GM12875 (cell line): Measurements from ENCODE around the gene MTREX.

ENCODE experiments used
- H3K4me3 ChIP-seq: one replicate; pipeline ENCODE4 v1.5.1; 2011; ENCODE audit warnings: low read depth, low read length, control low read depth
- CTCF ChIP-seq: IDR thresholded peaks from 2 replicates; pipeline ENCODE4 v1.5.1; 2011; ENCODE audit warnings: low read depth, mild to moderate bottlenecking, control low read depth, inconsistent platforms, low read length, moderate library complexity, borderline replicate concordance; ENCODE audit not compliant: insufficient read depth

The MTREX gene

DNA sequence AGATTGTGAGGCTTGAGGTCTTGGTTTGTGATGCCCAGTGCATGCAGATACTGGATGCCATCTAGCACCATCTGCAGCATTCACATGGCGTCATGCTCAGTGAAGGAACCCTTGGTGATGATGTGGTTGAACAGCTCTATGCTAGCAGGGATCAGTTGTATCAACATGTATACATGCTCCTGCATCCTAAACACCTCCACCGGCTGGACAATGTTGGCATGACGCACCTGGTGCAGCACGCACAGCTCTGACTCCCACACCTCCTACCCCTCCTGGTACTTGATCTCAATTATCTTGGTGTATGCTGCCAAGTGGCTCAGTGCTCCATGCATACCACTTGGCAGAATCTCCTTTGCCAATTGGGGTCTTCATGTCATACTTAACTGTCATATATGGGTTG, 49.1 kb downstream of the MTREX start:
- TF ChIP-seq CTCF, result no peak

GRCh38 chr5:55360190-55360589, 52.4 kb downstream of the MTREX start:
- H3K4me3 ChIP-seq, result no peak overlapping the region
- no peak for TF ChIP-seq CTCF

More for the DNA sequence above, 49.1 kb downstream of the MTREX start:
- H3K4me3 ChIP-seq, result no peak overlapping the region

GRCh38 chr5:55363856-55364255, 56.1 kb downstream of the MTREX start:
- H3K4me3 ChIP-seq, result no peak overlapping the region
- no peak for TF ChIP-seq CTCF

- H3K4me3 ChIP-seq, result no peak overlapping the region
- TF ChIP-seq CTCF, result no peak
Observed at GRCh38 chr5:55364537-55365055, 56.8 kb downstream of the MTREX start.

DNA sequence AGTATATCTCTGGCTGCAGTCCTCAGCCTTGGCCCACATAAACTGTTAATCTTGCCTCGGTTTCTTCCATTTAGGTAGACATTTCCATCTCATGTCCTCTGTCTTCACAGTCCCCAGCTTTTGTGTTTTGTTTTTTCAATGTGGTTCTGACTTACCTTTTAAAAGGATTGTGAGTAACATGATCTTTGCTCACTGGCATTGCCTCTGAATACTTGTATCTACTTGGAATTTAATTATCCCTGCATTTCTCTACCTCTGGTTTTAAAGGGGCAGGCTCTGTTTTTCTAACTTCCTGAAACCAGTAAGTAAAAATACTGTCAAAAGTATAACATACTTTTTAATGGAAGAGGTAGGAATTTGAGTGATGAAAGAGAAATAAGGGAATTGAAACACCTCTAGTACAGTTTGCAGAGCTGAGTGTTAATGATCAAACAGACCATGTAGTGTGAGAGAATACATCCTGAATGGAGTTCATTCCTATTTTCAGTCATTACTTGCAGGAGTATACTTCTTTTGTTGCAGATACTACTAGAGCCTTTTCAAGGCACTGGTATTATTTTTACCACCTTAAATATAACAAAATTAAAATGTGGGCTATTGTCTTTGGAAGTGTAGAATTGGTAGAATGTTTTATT, 62.6 kb downstream of the MTREX start:
- H3K4me3 ChIP-seq, result no peak overlapping the region
- no peak for TF ChIP-seq CTCF

- H3K4me3 ChIP-seq, result no peak overlapping the region
- no peak for TF ChIP-seq CTCF
Observed at GRCh38 chr5:55371145-55371544, 63.4 kb downstream of the MTREX start.
